NB4 (cell line): ENCODE measurements around the gene DDX56.
"Not testable (repeated sequence)": the region's sequence is repeated elsewhere in the genome, so short reads cannot be mapped to it uniquely, and the experiment has no call there.

Experiments used
- DNase-seq: peaks from one replicate; pipeline ENCODE4 v3.0.0; 2010; ENCODE audit warnings: low read depth
- H3K4me3 ChIP-seq: one replicate; pipeline ENCODE4 v1.5.1; 2011; ENCODE audit warnings: mild to moderate bottlenecking, low read depth, low read length, moderate library complexity
- MYC ChIP-seq: IDR thresholded peaks from 2 replicates; pipeline ENCODE4 v1.6.1; 2011; ENCODE audit warnings: low read depth, low read length
- POLR2A ChIP-seq: IDR thresholded peaks from 2 replicates; pipeline ENCODE4 v1.6.1; 2011; ENCODE audit warnings: mild to moderate bottlenecking; ENCODE audit not compliant: insufficient read length; ENCODE audit errors: extremely low read depth
- TF ChIP-seq, protein P1 (sequence below): IDR thresholded peaks from 2 replicates; pipeline ENCODE4 v1.6.1; 2011; ENCODE audit warnings: low read depth, low read length
- TF ChIP-seq, protein P2 (sequence below): IDR thresholded peaks from one replicate; pipeline ENCODE4 v1.5.1; 2012; ENCODE audit warnings: low read depth, low read length

Gene DDX56

DNA sequence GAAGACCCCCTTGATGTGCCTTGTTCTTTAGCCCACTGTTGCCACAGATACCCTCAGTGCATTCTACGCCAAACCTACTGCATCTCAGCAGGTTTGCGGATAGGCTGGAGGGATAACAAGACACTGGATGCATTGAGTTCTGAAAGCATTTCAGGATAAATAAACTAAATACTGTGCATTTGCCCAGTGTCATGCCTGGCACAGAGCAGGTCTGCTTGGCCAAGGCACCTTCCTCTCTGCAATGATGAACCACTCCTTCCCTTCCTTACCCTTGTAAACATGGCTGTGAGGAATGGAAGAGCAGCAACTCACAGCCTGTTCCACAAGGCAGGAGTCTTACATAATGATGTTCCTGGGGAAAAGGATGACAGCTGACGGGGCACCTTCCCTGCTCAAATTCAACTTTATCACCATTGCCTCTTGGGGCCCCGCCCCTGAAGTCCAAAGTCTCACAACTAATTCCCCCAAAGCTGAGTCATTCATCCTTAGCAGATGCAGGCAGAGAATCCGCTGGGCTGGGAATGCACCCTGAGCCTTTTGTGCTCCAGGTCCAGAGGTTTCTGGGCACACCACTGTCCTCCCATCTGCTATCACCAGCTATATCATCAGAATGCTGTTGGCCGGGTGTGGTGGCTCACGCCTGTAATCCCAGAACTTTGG lies 11.6 kb downstream of the DDX56 start:
- TF ChIP-seq, protein P1, sequence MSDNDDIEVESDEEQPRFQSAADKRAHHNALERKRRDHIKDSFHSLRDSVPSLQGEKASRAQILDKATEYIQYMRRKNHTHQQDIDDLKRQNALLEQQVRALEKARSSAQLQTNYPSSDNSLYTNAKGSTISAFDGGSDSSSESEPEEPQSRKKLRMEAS, result no peak
- TF ChIP-seq POLR2A (no peak), MYC (no peak)
- TF ChIP-seq, protein P2, sequence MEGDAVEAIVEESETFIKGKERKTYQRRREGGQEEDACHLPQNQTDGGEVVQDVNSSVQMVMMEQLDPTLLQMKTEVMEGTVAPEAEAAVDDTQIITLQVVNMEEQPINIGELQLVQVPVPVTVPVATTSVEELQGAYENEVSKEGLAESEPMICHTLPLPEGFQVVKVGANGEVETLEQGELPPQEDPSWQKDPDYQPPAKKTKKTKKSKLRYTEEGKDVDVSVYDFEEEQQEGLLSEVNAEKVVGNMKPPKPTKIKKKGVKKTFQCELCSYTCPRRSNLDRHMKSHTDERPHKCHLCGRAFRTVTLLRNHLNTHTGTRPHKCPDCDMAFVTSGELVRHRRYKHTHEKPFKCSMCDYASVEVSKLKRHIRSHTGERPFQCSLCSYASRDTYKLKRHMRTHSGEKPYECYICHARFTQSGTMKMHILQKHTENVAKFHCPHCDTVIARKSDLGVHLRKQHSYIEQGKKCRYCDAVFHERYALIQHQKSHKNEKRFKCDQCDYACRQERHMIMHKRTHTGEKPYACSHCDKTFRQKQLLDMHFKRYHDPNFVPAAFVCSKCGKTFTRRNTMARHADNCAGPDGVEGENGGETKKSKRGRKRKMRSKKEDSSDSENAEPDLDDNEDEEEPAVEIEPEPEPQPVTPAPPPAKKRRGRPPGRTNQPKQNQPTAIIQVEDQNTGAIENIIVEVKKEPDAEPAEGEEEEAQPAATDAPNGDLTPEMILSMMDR, result no peak
- DNase-seq, result no peak

GRCh38 chr7:44561481-44561880 lies 12.2 kb downstream of the DDX56 start:
- no peak for TF ChIP-seq MYC
- TF ChIP-seq, protein P2, result no peak
- TF ChIP-seq, protein P1, result no peak
- TF ChIP-seq POLR2A, result no peak
- no peak overlapping the region for H3K4me3 ChIP-seq
- DNase-seq, result no peak

More for the DNA sequence above, 11.6 kb downstream of the DDX56 start:
- no peak overlapping the region for H3K4me3 ChIP-seq

DNA sequence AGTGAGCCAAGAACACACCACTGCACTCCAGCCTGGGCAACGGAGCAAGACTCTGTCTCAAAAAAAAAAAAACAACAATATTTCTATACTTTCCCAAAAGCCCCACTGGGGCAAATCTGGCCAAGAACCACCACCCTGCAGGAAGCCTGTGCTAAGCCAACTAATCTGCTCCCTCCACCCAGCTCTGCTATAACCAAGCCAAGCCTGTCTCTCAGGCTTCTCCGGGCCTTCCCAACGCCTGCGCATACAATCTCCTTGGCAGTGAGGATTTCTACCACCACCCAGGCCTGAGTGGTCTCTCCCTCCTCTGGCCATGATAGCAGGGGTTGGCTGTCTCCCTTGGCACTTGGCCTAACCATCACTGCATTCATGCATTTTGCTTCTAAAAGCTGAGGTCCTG lies 14.2 kb downstream of the DDX56 start:
- TF ChIP-seq, protein P1, result no peak
- TF ChIP-seq MYC, result no peak
- no peak for TF ChIP-seq POLR2A
- TF ChIP-seq, protein P2, result no peak
- no peak overlapping the region for H3K4me3 ChIP-seq
- no peak for DNase-seq

GRCh38 chr7:44557485-44557884 lies 16.2 kb downstream of the DDX56 start:
- TF ChIP-seq, protein P1, result no peak
- no peak for TF ChIP-seq MYC
- no peak for TF ChIP-seq POLR2A
- TF ChIP-seq, protein P2, result no peak
- H3K4me3 ChIP-seq, result no peak overlapping the region
- DNase-seq, result no peak

GRCh38 chr7:44555350-44555749 lies 18.4 kb downstream of the DDX56 start:
- no peak overlapping the region for H3K4me3 ChIP-seq
- TF ChIP-seq MYC (no peak), POLR2A (no peak)
- TF ChIP-seq, protein P2, result no peak
- TF ChIP-seq, protein P1, result no peak
- DNase-seq, result no peak

GRCh38 chr7:44552473-44553005 lies 21.2 kb downstream of the DDX56 start:
- DNase-seq, H3K4me3 ChIP-seq: not testable (repeated sequence)
